ENCODE results near the gene SHB. TPM values are rescaled to one million over a fixed set of nuclear protein-coding genes. Genes with fewer than 3 reads are reported as not detected.

Gene SHB
- total RNA-seq, 1 experiment from 2014 or later = 20.7 TPM

DNA sequence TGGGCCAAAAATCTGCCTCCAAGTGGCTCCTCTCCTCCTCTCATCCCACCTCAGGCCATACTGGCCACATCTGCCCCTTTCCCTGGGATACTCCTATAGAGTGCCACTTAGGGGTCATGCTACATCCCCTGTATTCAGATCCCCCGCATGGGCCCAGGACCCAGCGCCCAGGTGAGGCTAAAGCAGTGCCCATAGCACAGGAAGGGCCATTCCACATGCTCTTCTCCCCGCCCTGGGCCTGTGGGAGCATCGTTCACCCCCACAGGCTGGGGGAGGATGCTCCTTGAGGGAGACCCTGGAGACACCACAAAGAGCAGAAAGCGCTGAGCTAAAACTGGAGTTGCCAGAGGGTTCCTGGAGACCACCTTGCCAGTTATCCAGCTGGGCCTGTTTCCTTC, 112.6 kb downstream of the SHB start:
- Histone ChIP-seq H3K9me3 (ENCODE audit: low read depth, low read length, poor library complexity, severe bottlenecking) (no peaks in the 10 kb centered on the region), H3K4me1 (ENCODE audit: insufficient read depth, low read length, poor library complexity, severe bottlenecking) (no peaks in the 10 kb centered on the region), H3K27me3 (replicated peaks; ENCODE audit: insufficient read depth, low read depth, low read length, poor library complexity) (no peaks in the 10 kb centered on the region), H3K36me3 (ENCODE audit: insufficient read depth, low read length, poor library complexity, severe bottlenecking) (peaks cover 7% of the 10 kb centered on the region), H3K27ac (ENCODE audit: low read depth, low read length, poor library complexity, severe bottlenecking) (no peak overlapping the region), H3K4me3 (ENCODE audit: low read depth, low read length, poor library complexity, severe bottlenecking) (no peak overlapping the region)
- no peak for DNase-seq (ENCODE audit: low spot score)
- CTCF ChIA-PET = no interaction called here
- no TSS peak for BruUV-seq (replicated peaks)
- intact Hi-C loops (cut with micrococcal nuclease; ENCODE audit: unreplicated experiment) = no loop called here
- POLR2A ChIA-PET (ENCODE audit: low non-redundant PET) = no interaction called here
- no peak for TF ChIP-seq CTCF (conservative IDR thresholded peaks at IDR 0.05; ENCODE audit: low read depth, low read length)
- TF ChIP-seq EZH2 (IDR thresholded peaks at IDR 0.05; ENCODE audit: borderline replicate concordance, low read depth, low read length, poor library complexity, severe bottlenecking) = no peak

GRCh38 chr9:37955781-37956422, 113.1 kb downstream of the SHB start:
- Histone ChIP-seq H3K27ac (ENCODE audit: low read depth, low read length, poor library complexity, severe bottlenecking) (no peak overlapping the region), H3K36me3 (ENCODE audit: insufficient read depth, low read length, poor library complexity, severe bottlenecking) (peaks cover 7% of the 10 kb centered on the region), H3K9me3 (ENCODE audit: low read depth, low read length, poor library complexity, severe bottlenecking) (no peaks in the 10 kb centered on the region), H3K27me3 (replicated peaks; ENCODE audit: insufficient read depth, low read depth, low read length, poor library complexity) (no peaks in the 10 kb centered on the region), H3K4me3 (ENCODE audit: low read depth, low read length, poor library complexity, severe bottlenecking) (no peak overlapping the region), H3K4me1 (ENCODE audit: insufficient read depth, low read length, poor library complexity, severe bottlenecking) (no peaks in the 10 kb centered on the region)
- no TSS peak for BruUV-seq (replicated peaks)
- no peak for DNase-seq (ENCODE audit: low spot score)
- ChIA-PET POLR2A (ENCODE audit: low non-redundant PET) (no interaction called here), CTCF (no interaction called here)
- intact Hi-C loops (cut with micrococcal nuclease; ENCODE audit: unreplicated experiment) = no loop called here
- TF ChIP-seq CTCF (conservative IDR thresholded peaks at IDR 0.05; ENCODE audit: low read depth, low read length) = no peak

GRCh38 chr9:37954581-37954981, 114.4 kb downstream of the SHB start:
- Histone ChIP-seq H3K27ac (ENCODE audit: low read depth, low read length, poor library complexity, severe bottlenecking) (no peak overlapping the region), H3K36me3 (ENCODE audit: insufficient read depth, low read length, poor library complexity, severe bottlenecking) (peaks cover 7% of the 10 kb centered on the region), H3K4me1 (ENCODE audit: insufficient read depth, low read length, poor library complexity, severe bottlenecking) (no peaks in the 10 kb centered on the region), H3K27me3 (replicated peaks; ENCODE audit: insufficient read depth, low read depth, low read length, poor library complexity) (no peaks in the 10 kb centered on the region), H3K4me3 (ENCODE audit: low read depth, low read length, poor library complexity, severe bottlenecking) (no peak overlapping the region), H3K9me3 (ENCODE audit: low read depth, low read length, poor library complexity, severe bottlenecking) (no peaks in the 10 kb centered on the region)
- CTCF ChIA-PET = no interaction called here
- TF ChIP-seq EZH2 (IDR thresholded peaks at IDR 0.05; ENCODE audit: borderline replicate concordance, low read depth, low read length, poor library complexity, severe bottlenecking) (no peak), CTCF (conservative IDR thresholded peaks at IDR 0.05; ENCODE audit: low read depth, low read length) (no peak)
- no TSS peak for BruUV-seq (replicated peaks)
- POLR2A ChIA-PET (ENCODE audit: low non-redundant PET) = no interaction called here
- intact Hi-C loops (cut with micrococcal nuclease; ENCODE audit: unreplicated experiment) = no loop called here
- no peak for DNase-seq (ENCODE audit: low spot score)

Measured in A673 (cell line).